ENCODE measurements around the gene GPR158.

Gene GPR158

DNA sequence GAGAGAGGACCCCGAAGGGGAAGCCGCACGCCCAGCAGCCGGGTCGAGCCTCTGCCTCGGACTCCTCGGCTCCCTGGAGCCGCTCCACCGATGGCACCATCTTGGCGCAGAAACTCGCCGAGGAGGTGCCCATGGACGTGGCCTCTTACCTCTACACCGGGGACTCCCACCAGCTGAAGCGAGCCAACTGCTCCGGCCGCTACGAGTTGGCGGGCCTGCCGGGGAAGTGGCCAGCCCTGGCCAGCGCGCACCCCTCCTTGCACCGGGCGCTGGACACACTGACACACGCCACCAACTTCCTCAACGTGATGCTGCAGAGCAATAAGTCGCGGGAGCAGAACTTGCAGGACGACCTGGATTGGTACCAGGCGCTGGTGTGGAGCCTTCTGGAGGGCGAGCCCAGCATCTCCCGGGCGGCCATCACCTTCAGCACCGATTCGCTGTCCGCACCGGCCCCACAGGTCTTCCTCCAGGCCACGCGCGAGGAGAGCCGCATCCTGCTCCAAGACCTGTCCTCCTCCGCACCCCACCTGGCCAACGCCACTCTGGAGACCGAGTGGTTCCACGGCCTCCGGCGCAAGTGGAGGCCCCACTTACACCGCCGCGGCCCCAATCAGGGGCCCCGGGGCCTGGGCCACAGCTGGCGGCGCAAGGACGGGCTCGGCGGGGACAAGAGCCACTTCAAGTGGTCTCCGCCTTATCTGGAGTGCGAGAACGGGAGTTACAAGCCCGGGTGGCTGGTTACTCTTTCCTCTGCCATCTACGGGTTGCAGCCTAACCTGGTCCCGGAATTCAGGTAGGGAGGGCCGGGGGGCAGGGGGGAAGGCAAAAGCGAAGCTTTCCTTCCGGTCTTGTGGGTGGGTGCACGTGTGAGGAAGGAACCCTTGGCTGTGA, 973 bp downstream of the GPR158 start:
- peak overlapping the region; percentile 71 for H3K4me3 ChIP-seq (ENCODE audit: low read length)
- no peaks in the 10 kb centered on the region for H3K36me3 ChIP-seq (ENCODE audit: control insufficient read depth, insufficient read depth, low read length)
- H3K4me1 ChIP-seq (ENCODE audit: control insufficient read depth, insufficient read depth, low read length) = no peaks in the 10 kb centered on the region
- H3K27ac ChIP-seq (ENCODE audit: low read depth, low read length) = no peak overlapping the region
- H3K27me3 ChIP-seq (ENCODE audit: control insufficient read depth, insufficient read depth, low read length) = peaks cover 15% of the 10 kb centered on the region
- no peak overlapping the region for H3K9ac ChIP-seq (ENCODE audit: low read length)

DNA sequence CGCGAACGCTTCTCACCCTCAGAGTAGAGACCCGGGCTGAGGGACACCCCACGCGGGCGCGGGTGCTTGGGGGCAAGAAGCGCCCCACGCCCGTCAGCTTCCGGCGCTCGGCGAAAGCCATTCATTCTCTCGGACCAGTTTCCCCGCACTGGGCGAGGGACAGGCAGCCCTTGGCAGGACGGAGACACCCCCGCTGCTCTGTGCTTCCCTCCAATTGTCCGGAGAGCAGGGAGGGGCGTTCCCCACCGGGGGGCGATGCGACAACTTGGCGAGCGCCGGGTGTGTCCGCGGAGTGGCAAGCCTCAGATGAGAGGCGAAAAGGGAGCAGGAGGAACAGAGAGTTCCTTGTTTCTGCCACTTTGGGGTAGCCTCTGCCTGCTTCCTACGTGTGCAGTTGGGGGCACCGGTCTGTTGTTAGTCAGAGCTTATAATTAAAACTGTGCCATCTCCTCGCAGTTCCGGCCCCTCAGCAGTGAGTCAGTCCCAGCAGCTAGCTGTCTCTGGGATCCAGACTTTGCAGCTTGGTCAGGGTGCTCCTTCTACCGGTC, 1.7 kb downstream of the GPR158 start:
- Histone ChIP-seq H3K9ac (ENCODE audit: low read length) (no peak overlapping the region), H3K4me3 (ENCODE audit: low read length) (no peak overlapping the region), H3K27ac (ENCODE audit: low read depth, low read length) (no peak overlapping the region), H3K27me3 (ENCODE audit: control insufficient read depth, insufficient read depth, low read length) (peaks cover 15% of the 10 kb centered on the region), H3K36me3 (ENCODE audit: control insufficient read depth, insufficient read depth, low read length) (no peaks in the 10 kb centered on the region), H3K4me1 (ENCODE audit: control insufficient read depth, insufficient read depth, low read length) (no peaks in the 10 kb centered on the region)

DNA sequence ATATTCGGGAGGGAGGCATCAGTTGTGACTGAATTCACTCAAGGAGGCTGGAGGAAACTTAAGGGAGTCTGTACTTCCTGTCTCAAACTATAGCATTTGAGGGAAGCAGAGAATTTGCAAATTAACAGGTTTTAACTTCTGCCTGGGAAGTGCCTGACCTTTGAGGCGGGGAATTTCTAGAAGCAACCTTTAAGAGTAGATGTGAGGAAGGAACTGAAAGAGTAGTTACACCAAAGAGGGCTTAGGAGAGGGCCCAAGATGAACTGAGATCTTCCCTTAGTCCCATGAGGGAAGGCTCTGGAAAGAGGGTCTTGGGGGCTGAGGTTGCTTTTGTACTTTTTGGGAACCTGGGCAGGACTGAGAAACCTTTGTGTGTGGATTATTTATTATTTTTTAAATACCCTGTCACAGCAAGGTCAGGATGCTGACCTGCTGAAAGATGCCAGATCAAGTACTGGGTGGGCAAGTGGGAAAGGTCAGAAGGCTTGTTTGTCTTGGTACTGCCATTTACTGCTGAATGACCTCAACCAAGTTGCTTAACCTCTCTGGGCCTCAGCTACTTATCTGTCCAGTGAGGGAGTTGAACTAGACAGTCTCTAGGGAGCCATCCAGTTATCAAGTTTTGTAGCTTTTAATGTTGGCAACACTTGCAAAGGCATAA, 2.4 kb downstream of the GPR158 start:
- H3K4me3 ChIP-seq (ENCODE audit: low read length) = no peak overlapping the region
- no peak overlapping the region for H3K9ac ChIP-seq (ENCODE audit: low read length)

DNA sequence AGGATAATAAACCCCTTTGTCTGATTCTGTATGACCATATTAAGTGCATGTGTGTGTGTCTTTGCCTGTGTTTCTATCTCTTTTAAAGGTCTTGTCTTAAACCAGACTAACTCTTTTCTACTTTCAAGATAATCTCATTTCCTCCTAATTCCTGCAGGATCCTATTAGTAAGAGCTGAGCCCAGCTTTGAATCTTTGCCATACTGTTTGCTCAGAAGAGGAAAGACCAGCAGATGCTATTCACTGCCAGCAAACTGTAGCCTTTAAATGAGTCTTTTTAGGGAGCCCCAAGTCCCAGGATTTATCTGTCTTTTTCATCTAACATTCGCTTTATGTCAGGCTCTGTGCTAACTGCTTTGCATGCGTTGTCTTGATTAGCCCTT, 2.9 kb downstream of the GPR158 start:
- Histone ChIP-seq H3K36me3 (ENCODE audit: control insufficient read depth, insufficient read depth, low read length) (no peaks in the 10 kb centered on the region), H3K4me3 (ENCODE audit: low read length) (no peak overlapping the region), H3K9ac (ENCODE audit: low read length) (no peak overlapping the region), H3K4me1 (ENCODE audit: control insufficient read depth, insufficient read depth, low read length) (no peaks in the 10 kb centered on the region), H3K27ac (ENCODE audit: low read depth, low read length) (no peak overlapping the region), H3K27me3 (ENCODE audit: control insufficient read depth, insufficient read depth, low read length) (peaks cover 15% of the 10 kb centered on the region)

More for the DNA sequence above, 2.4 kb downstream of the GPR158 start:
- Histone ChIP-seq H3K27ac (ENCODE audit: low read depth, low read length) (no peak overlapping the region), H3K4me1 (ENCODE audit: control insufficient read depth, insufficient read depth, low read length) (no peaks in the 10 kb centered on the region), H3K27me3 (ENCODE audit: control insufficient read depth, insufficient read depth, low read length) (peaks cover 15% of the 10 kb centered on the region), H3K36me3 (ENCODE audit: control insufficient read depth, insufficient read depth, low read length) (no peaks in the 10 kb centered on the region)

DNA sequence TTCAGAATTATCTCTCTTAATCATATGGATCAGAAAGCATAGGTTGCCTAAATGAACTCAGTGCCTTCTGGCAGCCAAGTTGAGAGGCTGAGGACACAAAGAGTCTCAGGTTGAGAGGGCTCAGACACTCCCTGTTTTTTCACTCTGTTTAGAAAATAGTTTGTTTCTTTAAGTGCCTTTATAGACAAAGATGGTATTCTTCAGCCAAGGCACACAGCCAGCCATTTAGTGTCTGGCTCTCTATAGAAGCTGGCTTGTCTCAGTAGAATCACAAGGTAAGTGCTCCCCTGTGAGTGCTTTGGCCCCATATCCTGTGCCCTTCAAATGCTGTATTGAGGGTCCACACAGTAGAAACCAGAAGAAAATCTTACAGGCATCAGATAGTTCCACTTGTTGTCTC, 3.6 kb downstream of the GPR158 start:
- Histone ChIP-seq H3K4me3 (ENCODE audit: low read length) (no peak overlapping the region), H3K27me3 (ENCODE audit: control insufficient read depth, insufficient read depth, low read length) (peaks cover 15% of the 10 kb centered on the region), H3K9ac (ENCODE audit: low read length) (no peak overlapping the region), H3K27ac (ENCODE audit: low read depth, low read length) (no peak overlapping the region), H3K36me3 (ENCODE audit: control insufficient read depth, insufficient read depth, low read length) (no peaks in the 10 kb centered on the region), H3K4me1 (ENCODE audit: control insufficient read depth, insufficient read depth, low read length) (no peaks in the 10 kb centered on the region)

DNA sequence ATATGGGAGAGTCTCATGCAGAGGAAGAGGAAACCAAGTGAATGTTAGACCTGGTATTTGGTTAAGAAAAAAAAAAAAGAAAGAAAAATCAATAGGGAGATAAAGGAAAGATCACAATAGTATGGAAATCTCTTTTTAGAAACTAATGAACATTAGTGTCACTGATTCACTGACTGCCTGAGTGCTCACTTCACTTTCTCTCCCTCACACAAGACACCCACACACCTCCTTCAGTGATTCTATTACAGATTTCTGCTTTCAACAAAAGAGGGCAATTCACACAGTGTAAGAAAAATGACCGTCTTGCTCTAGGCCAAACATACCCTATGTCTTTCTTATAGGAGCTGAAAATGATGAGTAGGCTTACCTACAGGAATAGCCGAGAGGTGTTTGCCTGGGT, 6.0 kb downstream of the GPR158 start:
- Histone ChIP-seq H3K27me3 (ENCODE audit: control insufficient read depth, insufficient read depth, low read length) (peaks cover 13% of the 10 kb centered on the region), H3K27ac (ENCODE audit: low read depth, low read length) (no peak overlapping the region), H3K4me3 (ENCODE audit: low read length) (no peak overlapping the region), H3K9ac (ENCODE audit: low read length) (no peak overlapping the region), H3K4me1 (ENCODE audit: control insufficient read depth, insufficient read depth, low read length) (no peaks in the 10 kb centered on the region), H3K36me3 (ENCODE audit: control insufficient read depth, insufficient read depth, low read length) (no peaks in the 10 kb centered on the region)

DNA sequence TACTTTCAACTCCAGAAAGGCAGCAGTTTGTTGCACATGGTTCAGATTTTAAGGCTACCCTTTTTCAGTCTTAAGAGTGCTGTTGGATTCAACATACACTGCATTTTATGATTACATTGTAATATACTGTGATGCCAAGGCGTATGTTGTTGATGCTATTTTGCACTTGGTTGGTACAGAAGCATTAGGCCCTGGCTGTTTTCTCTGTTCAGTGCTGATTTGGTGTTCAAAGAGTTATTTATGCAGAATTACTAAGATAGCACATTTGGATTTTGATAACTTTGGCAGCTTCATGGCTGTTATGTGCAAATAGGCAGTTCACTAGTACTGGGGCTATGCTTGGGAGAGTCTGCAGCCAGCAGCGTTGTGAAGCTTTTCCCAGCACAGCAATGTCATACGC, 7.8 kb downstream of the GPR158 start:
- Histone ChIP-seq H3K9ac (ENCODE audit: low read length) (no peak overlapping the region), H3K27ac (ENCODE audit: low read depth, low read length) (no peak overlapping the region), H3K4me1 (ENCODE audit: control insufficient read depth, insufficient read depth, low read length) (no peaks in the 10 kb centered on the region), H3K36me3 (ENCODE audit: control insufficient read depth, insufficient read depth, low read length) (no peaks in the 10 kb centered on the region), H3K27me3 (ENCODE audit: control insufficient read depth, insufficient read depth, low read length) (peaks cover 2% of the 10 kb centered on the region), H3K4me3 (ENCODE audit: low read length) (no peak overlapping the region)

DNA sequence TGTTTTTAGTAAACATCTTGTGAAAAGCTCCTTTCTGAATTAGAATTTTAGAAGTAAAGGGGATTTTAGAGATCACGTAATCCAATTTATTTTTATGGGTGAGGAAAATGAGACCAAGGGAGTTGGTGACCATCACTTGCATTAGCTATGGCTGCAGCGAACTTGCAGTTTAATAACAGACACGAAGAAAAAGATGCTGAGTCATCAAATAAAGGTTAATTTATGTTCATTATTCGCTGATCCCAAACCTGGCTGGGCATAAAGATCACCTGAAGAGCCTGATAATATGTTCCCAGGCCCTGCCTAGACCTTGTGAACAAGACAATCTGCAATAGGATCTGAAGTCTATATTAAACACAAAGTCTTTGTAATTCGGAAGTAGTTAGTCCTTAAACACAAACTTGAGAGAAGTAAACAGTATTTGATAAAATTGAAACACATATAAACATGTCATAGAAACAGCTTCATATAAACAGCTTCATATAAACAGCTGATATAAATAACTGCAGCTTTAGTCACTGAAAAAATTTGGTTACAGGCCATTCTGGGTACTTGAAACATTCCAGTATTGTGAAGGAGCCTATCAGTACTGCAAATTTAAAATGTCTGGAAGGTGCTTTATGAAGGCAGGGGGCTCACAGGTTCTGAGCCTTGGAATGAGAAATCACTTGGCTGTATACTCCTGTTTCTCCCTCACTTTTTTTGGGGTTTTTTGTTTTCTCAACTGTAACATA, 16.5 kb downstream of the GPR158 start:
- no peak overlapping the region for H3K9ac ChIP-seq (ENCODE audit: low read length)
- H3K36me3 ChIP-seq (ENCODE audit: control insufficient read depth, insufficient read depth, low read length) = no peaks in the 10 kb centered on the region
- no peaks in the 10 kb centered on the region for H3K4me1 ChIP-seq (ENCODE audit: control insufficient read depth, insufficient read depth, low read length)
- H3K27me3 ChIP-seq (ENCODE audit: control insufficient read depth, insufficient read depth, low read length) = no peaks in the 10 kb centered on the region
- H3K27ac ChIP-seq (ENCODE audit: low read depth, low read length) = no peak overlapping the region
- no peak overlapping the region for H3K4me3 ChIP-seq (ENCODE audit: low read length)

DNA sequence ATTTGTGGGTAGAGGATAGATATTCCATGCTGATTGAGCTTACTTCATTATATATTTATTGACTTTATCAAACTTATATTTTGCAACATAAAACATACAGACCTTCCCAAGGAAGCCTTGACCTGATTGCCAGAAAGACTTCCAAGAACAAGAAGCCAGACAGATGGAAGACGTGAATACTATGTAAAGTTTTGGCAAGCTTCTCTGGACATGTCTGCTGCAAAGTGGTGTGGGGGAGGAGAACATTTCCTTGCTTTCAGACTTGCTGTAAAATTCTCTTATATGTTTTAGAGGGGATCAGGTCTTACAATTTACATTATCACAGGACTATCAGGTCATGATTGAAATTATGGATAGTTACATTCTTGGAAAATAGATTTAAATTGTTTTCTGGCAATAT, 23.4 kb downstream of the GPR158 start:
- no peak overlapping the region for H3K27ac ChIP-seq (ENCODE audit: low read depth, low read length)
- no peaks in the 10 kb centered on the region for H3K4me1 ChIP-seq (ENCODE audit: control insufficient read depth, insufficient read depth, low read length)
- H3K27me3 ChIP-seq (ENCODE audit: control insufficient read depth, insufficient read depth, low read length) = no peaks in the 10 kb centered on the region
- H3K4me3 ChIP-seq (ENCODE audit: low read length) = no peak overlapping the region
- H3K9ac ChIP-seq (ENCODE audit: low read length) = no peak overlapping the region
- no peaks in the 10 kb centered on the region for H3K36me3 ChIP-seq (ENCODE audit: control insufficient read depth, insufficient read depth, low read length)

DNA sequence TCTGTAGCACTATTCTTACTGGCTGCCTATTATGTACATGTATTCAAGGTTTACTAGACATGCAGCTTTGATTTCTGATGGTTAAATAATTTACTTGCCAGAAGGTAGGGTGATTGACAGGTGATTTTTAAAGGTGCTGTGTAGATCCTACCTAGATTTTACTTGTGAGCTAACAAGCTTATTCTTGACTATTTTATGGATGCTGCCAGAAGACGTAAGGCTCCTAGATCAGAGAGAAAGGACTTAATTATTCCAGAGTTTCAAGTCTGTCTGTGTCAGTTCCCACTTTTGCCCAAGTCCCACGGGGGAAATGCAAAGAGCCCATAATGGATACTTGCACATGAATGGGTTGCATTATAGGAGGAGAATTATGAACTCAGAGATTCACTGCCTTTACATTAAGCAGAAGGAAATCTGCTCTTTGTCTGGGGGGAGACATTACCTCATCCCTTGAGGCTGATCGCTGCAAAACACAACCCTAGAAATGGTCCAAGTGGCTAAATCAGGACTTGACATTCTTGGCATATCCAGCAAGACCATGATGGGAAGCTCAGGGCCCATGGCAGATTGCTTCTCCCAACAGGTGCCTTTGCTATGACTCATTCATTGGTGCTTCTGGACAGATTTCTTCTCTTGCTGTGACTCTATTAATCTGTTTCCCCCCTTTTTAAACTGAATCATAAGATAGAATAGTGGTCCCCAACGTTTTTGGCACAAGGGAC, 32.1 kb downstream of the GPR158 start:
- Histone ChIP-seq H3K4me1 (ENCODE audit: control insufficient read depth, insufficient read depth, low read length) (no peaks in the 10 kb centered on the region), H3K9ac (ENCODE audit: low read length) (no peak overlapping the region), H3K4me3 (ENCODE audit: low read length) (no peak overlapping the region), H3K36me3 (ENCODE audit: control insufficient read depth, insufficient read depth, low read length) (no peaks in the 10 kb centered on the region), H3K27ac (ENCODE audit: low read depth, low read length) (no peak overlapping the region), H3K27me3 (ENCODE audit: control insufficient read depth, insufficient read depth, low read length) (no peaks in the 10 kb centered on the region)

DNA sequence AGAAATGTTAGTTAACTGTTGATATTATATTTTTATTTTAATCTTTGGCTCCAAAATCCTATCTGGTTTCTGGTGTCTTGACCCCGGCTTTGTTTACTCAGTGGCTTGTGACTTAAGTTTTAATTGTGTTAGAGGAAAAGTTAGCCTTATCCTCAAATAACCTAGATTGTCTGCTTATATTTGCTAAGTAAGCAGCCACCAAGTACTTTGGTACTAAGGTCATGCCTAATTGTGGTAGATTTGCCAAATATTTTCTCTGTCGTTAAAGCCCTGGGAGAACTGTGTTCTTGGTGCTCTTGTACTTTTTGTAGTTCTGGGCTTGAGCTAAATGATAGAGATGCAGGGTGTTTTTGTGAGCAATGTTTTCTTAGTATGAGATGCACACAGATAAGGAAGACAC, 34.8 kb downstream of the GPR158 start:
- no peaks in the 10 kb centered on the region for H3K4me1 ChIP-seq (ENCODE audit: control insufficient read depth, insufficient read depth, low read length)
- H3K27ac ChIP-seq (ENCODE audit: low read depth, low read length) = no peak overlapping the region
- H3K36me3 ChIP-seq (ENCODE audit: control insufficient read depth, insufficient read depth, low read length) = no peaks in the 10 kb centered on the region
- H3K4me3 ChIP-seq (ENCODE audit: low read length) = no peak overlapping the region
- no peak overlapping the region for H3K9ac ChIP-seq (ENCODE audit: low read length)
- H3K27me3 ChIP-seq (ENCODE audit: control insufficient read depth, insufficient read depth, low read length) = no peaks in the 10 kb centered on the region

DNA sequence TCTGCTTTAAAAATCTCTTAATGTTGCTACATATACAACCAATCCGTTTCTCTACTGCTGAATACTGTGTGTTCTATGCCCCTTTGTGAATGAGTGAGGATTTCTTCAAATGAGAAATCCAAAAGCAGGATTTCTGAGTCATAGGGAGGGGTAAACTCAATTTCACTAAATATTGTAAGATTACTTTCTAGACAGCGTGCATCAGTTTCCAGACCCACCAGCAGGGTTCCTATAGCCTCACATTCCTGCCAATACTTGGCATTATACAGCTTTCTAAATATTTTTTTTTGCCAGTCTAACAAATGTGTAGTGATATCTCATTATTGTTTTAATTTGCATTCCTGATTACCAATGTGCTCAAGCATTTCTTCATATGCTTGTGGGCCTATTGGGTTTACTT, 35.5 kb downstream of the GPR158 start:
- no peak overlapping the region for H3K27ac ChIP-seq (ENCODE audit: low read depth, low read length)
- no peaks in the 10 kb centered on the region for H3K4me1 ChIP-seq (ENCODE audit: control insufficient read depth, insufficient read depth, low read length)
- H3K9ac ChIP-seq (ENCODE audit: low read length) = no peak overlapping the region
- H3K36me3 ChIP-seq (ENCODE audit: control insufficient read depth, insufficient read depth, low read length) = no peaks in the 10 kb centered on the region
- no peak overlapping the region for H3K4me3 ChIP-seq (ENCODE audit: low read length)
- H3K27me3 ChIP-seq (ENCODE audit: control insufficient read depth, insufficient read depth, low read length) = no peaks in the 10 kb centered on the region

All from rectal smooth muscle tissue (tissue), 1 donor.